IPS-11a (cell line): ENCODE results near the gene BPIFB3.
"Not testable (repeated sequence)": the region's sequence is repeated elsewhere in the genome, so short reads cannot be mapped to it uniquely, and the experiment has no call there.

ENCODE experiments used
- H3K4me3 ChIP-seq: one replicate; pipeline ENCODE4 v1.5.1; 2013; ENCODE audit warnings: low read depth, low read length, control low read depth

The BPIFB3 gene

DNA sequence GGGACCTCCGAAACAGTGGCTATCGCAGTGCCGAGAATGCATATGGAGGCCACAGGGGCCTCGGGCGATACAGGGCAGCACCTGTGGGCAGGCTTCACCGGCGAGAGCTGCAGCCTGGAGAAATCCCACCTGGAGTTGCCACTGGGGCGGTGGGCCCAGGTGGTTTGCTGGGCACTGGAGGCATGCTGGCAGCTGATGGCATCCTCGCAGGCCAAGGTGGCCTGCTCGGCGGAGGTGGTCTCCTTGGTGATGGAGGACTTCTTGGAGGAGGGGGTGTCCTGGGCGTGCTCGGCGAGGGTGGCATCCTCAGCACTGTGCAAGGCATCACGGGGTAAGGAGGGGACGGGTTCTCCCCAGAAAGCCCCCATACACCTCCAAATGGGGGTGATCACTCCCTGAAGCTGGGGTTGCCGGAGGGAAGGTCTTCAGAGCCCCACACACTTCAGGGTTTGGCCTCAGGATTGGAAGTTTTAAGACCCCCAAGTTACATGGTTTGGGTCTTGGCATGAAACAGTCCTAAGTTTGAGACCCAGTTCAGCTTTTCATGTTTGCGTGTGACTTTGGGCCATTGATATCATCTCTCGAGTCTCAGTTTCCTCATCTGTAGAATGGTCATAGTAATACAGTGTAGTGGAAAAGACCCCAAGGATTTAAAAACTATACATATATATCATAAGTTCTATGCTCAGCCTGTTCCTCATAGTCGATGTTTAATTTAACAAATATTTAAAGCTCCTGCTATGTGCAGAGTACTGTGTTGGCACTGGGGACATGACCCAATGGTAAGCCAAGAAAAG is 30.0 kb downstream of the BPIFB3 start:
- no peak overlapping the region for H3K4me3 ChIP-seq

DNA sequence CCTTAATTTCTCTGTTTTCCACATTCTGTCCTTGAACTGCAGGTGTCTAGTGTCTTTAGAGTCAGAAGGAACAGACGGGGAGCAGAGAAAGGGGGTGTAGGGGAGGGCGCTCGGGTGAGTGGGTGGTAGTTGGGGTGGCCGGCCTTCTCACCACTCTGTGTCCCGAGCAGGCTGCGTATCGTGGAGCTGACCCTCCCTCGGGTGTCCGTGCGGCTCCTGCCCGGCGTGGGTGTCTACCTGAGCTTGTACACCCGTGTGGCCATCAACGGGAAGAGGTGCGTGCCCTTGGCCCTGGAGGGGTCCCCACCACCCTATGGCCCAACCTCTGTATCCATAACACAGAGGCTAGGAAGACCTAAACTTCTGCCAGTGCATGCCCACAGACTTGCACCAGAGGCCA is 31.0 kb downstream of the BPIFB3 start:
- H3K4me3 ChIP-seq = no peak overlapping the region

DNA sequence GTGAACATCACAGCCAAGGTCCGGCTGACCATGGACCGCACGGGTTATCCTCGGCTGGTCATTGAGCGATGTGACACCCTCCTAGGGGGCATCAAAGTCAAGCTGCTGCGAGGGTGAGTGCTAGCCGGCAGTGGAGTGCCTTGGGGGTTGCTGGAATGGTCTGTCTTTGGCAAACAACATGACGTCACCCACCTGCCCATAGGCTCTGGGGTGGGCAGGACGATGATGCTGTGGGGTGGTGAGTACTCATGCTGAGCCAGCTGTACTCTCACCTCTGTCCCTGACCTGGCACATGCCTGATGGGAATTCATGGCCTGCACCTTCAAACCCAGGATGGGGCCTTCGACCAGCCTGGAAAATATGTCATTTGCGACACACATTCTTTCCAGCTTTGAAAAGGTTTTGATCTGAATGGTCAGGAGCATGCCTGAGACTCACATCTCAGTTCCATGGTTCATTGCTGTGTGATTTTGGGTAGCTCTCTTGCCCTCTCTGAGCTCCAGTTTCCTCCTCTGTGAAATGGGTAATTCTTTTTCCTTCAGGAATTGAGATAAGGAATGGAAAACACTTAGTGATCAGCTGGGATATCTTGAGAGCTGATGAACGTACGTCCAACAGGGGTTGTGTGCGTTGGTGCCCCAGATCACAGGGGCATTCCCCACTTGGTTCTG is 32.5 kb downstream of the BPIFB3 start:
- no peak overlapping the region for H3K4me3 ChIP-seq

DNA sequence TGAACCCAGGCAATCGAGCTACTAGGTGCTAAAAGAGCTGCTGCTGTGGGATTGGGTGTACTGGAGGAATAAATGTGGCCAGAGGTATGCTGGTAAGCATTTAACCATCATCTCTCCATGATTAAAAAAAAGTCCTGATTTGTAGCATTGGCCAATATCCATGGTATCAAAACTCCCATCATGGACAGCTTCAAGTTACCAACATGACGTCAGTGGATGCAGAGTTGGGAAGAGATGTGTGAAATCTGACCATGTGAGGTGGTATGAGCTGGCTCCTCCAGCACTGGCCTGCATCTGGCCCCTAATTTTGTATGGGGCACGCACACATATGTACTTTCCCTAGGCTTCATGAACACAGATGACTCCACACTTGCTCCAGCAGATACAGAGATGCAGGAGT is 37.4 kb downstream of the BPIFB3 start:
- H3K4me3 ChIP-seq = no peak overlapping the region

DNA sequence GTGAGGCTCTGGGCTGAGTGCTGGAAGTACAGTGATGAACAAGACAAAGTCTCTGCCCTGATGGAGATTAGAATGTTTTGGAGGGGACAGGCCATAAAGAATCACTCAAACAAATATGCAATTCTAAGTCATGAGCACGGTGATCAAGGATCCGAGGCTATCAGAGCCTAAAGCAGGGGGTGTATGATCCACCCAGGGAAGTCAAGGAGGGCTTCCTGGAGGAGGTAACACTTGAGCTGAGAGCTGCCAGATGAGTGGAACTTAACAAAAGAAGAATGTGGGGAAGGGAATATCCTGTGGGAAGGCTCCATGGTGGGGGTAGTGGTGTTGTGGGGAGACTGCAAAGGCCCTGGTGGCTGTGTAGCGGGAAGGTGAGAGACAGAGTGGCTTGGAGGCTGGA is 38.0 kb downstream of the BPIFB3 start:
- H3K4me3 ChIP-seq = no peak overlapping the region

DNA sequence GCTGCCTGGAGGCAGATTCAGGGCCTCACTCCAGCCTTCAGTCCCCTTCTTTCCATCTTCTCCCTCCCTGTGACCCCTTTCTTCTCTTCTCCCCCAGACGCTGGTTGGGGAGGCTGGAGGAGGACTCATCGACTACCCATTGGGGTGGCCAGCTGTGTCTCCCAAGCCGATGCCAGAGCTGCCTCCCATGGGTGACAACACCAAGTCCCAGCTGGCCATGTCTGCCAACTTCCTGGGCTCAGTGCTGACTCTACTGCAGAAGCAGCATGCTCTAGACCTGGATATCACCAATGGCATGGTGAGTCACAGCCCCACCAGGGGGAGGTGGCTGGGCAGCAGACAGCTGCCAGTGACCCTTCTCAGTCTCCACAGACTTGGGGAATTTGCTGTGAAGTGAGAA is 38.7 kb downstream of the BPIFB3 start:
- no peak overlapping the region for H3K4me3 ChIP-seq

DNA sequence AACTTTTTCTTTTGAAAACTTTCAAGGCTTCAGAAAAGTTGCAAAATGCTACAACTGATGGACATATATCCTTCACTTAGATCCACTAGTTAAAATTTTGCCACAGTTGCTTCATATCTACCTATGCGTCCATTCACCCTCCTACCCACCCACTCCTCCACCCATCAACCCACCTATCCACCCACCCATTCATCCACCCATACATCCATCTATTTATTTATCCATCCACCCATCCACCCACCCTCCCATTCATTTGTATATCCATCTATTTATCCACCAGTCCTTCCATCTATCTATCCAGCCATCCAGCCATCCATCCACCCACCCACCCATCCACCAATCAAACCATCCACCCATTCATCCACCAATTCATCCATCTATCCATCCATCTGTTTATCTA is 39.4 kb downstream of the BPIFB3 start:
- H3K4me3 ChIP-seq = no peak overlapping the region

DNA sequence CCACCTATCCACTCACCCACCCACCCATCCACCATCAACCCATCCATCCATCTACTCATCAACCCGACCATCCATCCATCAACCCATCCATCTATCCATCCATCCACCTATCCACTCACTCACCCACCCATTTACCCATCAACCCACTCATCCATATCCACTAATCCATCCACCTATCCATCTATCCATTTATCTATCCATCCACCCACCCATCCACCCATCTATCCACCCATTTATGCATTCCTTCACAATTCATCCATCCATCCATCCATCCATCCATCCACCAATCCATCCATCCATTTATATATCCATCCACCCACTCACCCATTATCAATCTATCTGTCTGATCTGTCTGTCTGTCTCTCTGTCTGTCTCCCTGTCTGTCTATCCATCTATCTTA is 39.9 kb downstream of the BPIFB3 start:
- no peak overlapping the region for H3K4me3 ChIP-seq

DNA sequence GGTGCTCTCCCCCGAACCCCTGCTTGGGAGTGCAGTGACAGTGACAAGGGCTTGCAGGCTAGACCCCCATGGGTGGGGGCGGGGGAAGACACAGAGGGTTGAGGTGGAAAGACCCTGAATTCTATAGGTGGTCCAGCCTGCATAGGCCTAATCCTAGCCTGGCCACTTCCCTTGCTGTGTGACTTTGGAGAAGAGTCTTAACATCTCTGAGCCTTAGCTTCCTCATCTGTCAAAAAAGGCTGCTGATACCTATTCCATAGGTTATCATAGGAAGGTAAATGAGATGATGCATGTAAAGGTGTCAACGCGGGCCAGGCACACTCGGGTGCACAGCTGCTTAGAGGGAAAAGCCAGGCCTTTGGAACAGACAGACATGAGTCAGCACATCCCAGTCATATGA is 41.5 kb downstream of the BPIFB3 start:
- H3K4me3 ChIP-seq = no peak overlapping the region

DNA sequence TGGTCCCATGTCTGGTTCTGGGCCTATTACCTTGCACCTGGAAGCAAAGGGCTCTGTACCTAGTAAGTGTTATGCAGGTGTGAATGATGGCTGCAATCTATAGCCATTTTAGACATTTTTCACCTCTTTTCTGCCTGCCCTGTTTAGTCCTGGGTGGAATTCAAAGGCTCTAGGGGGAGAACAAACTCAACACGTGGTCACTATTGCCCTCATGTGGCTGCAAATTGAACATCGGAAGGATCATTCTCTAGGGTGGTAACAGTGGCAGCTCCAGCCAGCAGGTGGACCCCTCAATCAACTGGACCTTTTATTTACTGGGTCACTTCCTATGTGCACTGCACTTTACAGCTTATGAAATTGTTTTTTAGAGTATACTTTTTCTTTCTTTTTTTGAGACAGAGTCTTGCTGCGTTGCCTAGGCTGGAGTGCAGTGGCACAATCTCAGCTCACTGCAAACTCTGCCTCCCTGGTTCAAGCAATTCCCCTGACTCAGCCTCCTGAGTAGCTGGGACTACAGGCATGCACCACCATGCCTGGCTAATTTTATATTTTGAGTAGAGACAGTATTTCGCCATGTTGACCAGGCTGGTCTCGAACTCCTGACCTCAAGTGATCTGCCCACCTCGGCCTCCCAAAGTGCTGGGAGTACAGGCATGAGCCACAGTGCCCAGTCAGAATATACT is 42.3 kb downstream of the BPIFB3 start:
- not testable (repeated sequence) for H3K4me3 ChIP-seq

DNA sequence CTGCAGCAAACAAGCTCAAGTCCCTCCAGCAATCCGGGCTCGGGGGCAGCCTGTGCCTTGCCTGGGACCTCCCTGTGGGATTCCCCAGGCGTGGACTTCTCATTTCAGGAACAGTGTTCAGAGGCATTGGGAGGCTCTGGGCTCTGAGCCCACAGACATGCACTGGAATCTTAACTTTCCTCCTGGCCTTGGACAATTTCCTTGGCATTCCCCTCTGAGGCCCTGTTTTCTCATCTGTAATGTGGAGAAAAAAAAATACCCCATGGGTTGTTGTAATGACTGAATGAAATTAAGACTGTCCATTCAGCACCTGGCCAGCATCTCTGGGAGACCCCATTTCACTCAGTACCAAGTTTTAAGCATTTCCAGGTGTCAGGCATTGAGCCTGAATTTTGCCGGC is 43.3 kb downstream of the BPIFB3 start:
- H3K4me3 ChIP-seq = no peak overlapping the region

DNA sequence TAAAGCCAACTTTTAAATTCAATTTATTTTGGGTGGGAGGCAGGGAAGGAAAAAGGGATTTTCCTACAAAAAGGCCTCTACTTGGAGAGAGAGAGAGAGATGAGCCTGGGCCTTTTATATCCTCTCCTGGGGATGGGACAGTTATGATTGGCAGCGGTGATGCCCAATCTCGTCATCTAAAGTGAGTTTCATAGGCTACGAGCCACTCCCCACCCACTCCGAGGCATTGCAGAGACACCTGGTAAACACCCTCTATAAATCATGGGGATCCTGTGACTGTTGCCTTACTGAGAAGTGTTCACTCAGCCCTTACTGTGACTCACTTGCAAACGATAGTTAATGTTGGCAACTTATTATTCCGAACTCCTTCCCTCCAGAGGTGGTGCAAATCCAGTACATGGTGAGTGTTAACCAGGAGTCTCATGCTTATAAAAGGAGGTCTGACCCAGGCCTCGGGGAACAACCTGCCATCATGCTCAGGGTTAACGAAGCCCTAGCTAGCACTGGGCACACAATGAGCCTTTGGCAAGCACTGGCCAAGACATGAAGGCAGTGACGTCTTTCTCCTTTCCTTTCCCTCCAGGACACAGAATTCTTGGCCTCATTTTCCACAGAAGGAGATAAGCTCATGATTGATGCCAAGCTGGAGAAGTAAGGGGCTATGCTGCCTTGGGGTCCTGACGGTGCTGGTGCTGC is 46.3 kb downstream of the BPIFB3 start:
- no peak overlapping the region for H3K4me3 ChIP-seq

DNA sequence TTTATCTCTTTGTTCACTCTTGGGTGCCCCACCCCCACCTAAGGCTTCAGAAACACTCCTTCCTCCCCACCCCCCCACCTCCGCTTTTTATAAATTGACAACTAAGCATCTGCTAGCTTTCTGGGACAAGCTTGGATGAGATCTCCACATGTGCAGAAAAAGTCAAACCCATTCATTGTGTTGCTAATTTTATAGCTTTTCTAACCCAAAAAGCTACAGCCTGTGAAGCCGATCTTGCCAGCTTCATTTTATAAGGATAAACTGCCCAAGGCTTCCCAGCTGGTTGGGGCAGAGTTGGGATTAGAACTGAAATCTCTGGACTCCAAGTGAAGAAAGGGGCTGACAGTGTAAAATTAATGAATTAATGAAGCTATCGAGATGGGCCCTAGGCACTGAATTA is 49.9 kb downstream of the BPIFB3 start:
- no peak overlapping the region for H3K4me3 ChIP-seq

DNA sequence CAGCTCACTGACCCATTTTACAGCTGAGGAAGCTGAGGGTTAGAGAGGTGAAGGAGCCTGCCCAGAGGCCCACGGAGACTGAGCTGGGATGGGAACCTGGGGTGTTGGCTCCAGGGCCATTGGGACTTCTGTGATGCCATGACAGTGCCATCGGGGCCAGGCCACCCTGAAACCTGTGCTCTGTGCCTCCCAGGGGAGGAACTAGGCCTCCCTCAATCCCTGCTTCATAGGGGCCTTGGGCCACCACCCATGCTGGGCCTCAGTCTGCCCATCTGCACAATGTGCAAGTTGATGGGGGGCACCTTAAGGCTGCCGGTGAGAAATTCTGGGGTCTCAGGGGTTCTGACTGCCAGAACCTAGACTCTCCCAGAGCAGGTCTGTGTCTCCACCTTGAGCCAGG is 50.6 kb downstream of the BPIFB3 start:
- no peak overlapping the region for H3K4me3 ChIP-seq

DNA sequence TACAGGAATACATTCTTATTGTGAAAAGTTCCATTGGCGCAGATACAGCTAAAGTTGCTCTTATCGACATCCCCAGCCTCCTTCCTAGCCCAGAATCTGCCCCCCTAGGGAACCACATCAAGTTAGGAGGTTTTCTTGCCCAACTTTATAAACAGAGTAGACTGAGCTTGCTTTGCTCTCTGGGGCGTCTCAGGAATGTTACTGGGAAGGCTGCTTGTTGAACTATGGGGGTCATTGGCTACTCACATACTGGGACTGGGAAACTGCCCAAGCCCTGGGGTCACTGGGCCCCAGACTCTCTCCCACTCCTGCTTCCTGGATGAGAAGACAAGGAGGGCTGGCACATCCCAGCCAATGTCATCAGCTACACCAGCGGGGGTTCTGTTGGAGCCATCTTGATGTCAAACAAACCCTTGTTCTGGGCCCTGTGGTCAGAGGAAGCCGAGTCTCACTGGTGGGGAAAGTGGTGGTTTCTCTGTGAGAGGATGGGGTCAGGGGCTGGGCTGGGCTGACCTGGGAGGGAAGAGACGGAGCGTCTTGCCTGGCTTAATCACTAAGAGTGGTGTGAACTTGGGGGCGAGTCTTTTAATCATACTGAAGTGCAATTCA is 51.7 kb downstream of the BPIFB3 start:
- no peak overlapping the region for H3K4me3 ChIP-seq

DNA sequence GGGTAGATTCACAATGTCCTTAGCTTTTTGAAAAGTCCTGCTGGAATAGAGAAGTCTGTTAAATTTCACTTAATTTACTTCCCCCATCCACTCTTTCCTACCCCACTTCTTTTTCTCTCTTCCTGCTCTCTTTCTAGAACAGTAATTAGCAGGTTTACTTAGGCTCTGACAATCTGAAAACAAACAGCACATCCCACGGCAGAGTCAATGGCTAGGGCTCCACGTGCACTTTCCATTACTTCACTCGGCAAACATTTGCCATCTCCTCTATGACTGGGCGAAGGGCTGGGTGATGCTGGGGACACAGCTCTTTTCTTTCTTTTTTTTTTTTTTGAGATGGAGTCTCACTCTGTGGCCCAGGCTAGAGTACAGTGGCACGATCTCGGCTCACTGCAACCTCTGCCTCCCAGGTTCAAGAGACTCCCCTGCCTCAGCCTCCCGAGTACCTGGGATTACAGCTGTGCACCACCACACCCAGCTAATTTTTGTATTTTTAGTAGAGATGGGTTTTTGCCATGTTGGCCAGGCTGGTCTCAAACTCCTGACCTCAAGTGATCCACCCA is 52.4 kb downstream of the BPIFB3 start:
- H3K4me3 ChIP-seq = not testable (repeated sequence)

DNA sequence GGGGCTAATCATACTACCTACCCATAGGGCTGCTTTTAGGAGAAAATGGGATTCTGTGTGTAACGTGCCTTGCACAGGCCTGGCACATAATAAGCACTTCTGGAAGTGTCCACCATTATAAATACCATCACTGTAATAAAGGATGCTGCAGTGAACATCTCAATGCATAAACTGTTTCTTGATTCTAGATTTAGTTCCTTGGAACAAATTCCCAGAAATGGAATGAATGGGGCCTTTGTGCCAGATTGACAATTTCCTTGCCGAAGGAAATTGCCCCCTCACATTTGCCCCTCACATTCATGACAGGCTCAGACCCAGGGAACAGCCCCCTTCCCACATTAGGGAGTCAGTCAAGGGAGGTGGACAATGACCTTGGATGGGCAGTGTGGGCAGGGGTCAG is 55.0 kb downstream of the BPIFB3 start:
- H3K4me3 ChIP-seq = no peak overlapping the region

DNA sequence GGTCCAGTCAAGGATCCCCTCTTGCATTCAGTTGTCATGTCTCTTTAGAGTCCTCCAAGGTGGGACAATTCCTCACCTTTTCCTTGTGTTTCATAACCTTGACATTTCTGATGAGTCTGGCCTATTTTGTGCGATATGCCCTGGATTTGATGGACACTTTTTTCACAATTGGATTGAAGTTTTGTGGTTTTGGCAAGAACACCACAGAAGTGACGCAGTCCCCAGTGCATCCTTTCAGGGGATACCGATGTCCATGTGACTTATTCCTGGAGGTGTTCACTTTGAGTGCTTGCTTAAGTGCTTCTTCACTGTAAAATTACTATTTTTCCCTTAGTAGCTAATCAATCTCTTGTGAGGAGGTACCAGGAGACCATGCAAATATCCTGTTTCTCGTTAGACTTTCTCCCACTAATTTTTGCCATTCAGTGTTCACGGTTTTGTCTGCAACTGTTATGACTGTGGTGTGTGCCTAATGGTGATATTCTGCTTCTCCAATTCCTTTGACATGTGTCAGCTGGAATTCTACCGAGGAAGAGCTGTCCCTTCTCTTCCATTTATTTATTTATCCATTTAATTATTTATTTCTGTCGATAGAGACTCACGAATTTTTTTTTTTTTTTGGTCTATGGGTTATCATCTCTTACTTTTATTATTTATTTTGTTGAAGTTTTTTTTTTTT is 56.6 kb downstream of the BPIFB3 start:
- no peak overlapping the region for H3K4me3 ChIP-seq

DNA sequence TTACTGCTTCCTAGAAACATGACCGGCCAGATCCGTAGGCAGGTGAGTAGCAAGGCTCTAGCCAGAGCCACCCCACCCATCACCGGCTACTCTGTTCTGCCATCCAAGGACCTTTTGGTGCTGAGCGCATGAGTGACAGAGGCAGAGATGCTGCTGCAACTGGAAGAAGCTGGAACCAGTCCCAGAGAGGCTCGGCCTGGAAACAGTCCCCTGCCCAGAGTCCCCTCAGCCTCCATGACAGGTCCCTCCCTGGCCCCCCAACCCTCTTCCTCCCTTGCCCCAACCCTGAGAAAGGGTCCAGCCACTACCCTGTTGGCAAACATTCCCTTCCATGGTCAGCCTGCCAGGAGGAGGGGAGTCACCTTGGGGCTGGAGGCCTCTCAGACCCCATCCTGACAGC is 57.6 kb downstream of the BPIFB3 start:
- no peak overlapping the region for H3K4me3 ChIP-seq
